Kidney (tissue), 14 donors: ENCODE data around the gene CYP19A1. TPM values are rescaled to one million over a fixed set of nuclear protein-coding genes. Genes with fewer than 3 reads are reported as not detected.

Experiments used
- DNase-seq, 5 donors: peaks; one replicate each; pipeline ENCODE4 v3.0.0-alpha.2; 2013 to 2020
- FAIRE-seq: peaks from 2 replicates; lab custom pipeline; 2012; peaks lifted over from hg19 to GRCh38; lab: Jason Lieb, UNC
- H3K27ac ChIP-seq, 2 donors: one replicate each; pipeline ENCODE4 v1.7.0; 2013; ENCODE audit warnings: low read depth in 2 of 2, low read length in 2 of 2, inconsistent platforms in 1 of 2
- H3K27me3 ChIP-seq: one replicate; pipeline ENCODE4 v1.7.1; 2013; ENCODE audit warnings: low read length, inconsistent platforms; ENCODE audit not compliant: control insufficient read depth, insufficient read depth
- H3K36me3 ChIP-seq, 3 donors: one replicate each; pipeline versions ENCODE4 v1.7.0 to v1.7.1; 2013; ENCODE audit warnings: low read length in 3 of 3, control low read depth in 1 of 3, inconsistent platforms in 1 of 3; ENCODE audit not compliant: insufficient read depth in 3 of 3, control insufficient read depth in 2 of 3
- H3K4me1 ChIP-seq, 3 donors: one replicate each; pipeline versions ENCODE4 v1.7.0 to v1.7.1; 2013; ENCODE audit warnings: low read length in 3 of 3, inconsistent platforms in 1 of 3, low read depth in 1 of 3; ENCODE audit not compliant: control insufficient read depth in 2 of 3, insufficient read depth in 2 of 3
- H3K4me3 ChIP-seq, 3 donors: one replicate each; pipeline versions ENCODE4 v1.7.0 to v1.8.1; 2013; ENCODE audit warnings: low read length in 3 of 3, control low read depth in 1 of 3, inconsistent platforms in 1 of 3
- H3K9ac ChIP-seq, 3 donors: one replicate each; pipeline versions ENCODE4 v1.7.0 to v1.7.1; 2013; ENCODE audit warnings: low read length in 3 of 3, control low read depth in 1 of 3, inconsistent platforms in 1 of 3
- H3K9me3 ChIP-seq, 3 donors: one replicate each; pipeline versions ENCODE4 v1.7.0 to v1.7.1; 2013; ENCODE audit warnings: low read length in 3 of 3, control low read depth in 1 of 3, inconsistent platforms in 1 of 3; ENCODE audit not compliant: control insufficient read depth in 2 of 3, insufficient read depth in 1 of 3
- CTCF ChIP-seq: IDR thresholded peaks from 3 replicates; pipeline ENCODE4 v1.5.1; 2012; ENCODE audit warnings: mild to moderate bottlenecking, moderate library complexity, borderline replicate concordance; ENCODE audit not compliant: insufficient read depth; ENCODE audit errors: extremely low read depth
- intact Hi-C: fragments of 100-400 bp; cut with DNase I; formaldehyde crosslinking; loops from one replicate; pipeline ENCODE4 v1.11.1; 2022
- polyA plus RNA-seq: library from polyadenylated mRNA; stranded (reverse); fragments of 350-450 nt; fragmentation: Illumina TruSeq; extraction: RNeasy Lipid Tissue Mini Kit (QIAGEN cat#74804); gene quantifications from one replicate; pipeline ENCODE4 v1.2.3, GENCODE V29; 2014; ENCODE audit warnings: low read depth, low replicate concordance; ENCODE audit not compliant: insufficient read depth
- total RNA-seq: library from RNA; stranded (reverse); fragmentation: NEBNext Ultra II Directional; extraction: Animal tissue kit (Norgen Biotek cat#: 25700); gene quantifications from one replicate; pipeline ENCODE4 v1.2.1, GENCODE V29; 2021
- donor health status: control.
- donor health status: control.
- donor health status: control.
- donor health status: control.
- donor health status: control.
- donor health status: DM: yes; HTN: yes; CAD: no.
- donor health status: Normal renal cell carcinoma (clear cell type).

Gene CYP19A1
- total and polyA plus RNA-seq, 2 donors from 2014 or later = 0.50 TPM; not detected in 1

- no peak for TF ChIP-seq CTCF
- intact Hi-C loops = no loop called here
Measured at GRCh38 chr15:51183076-51183475, 155.3 kb downstream of the CYP19A1 start.

GRCh38 chr15:51181905-51182304, 156.5 kb downstream of the CYP19A1 start:
- intact Hi-C loops = no loop called here
- H3K9me3 ChIP-seq = no peaks in the 10 kb centered on the region
- no peak for FAIRE-seq
- TF ChIP-seq CTCF = no peak
- DNase-seq = no peak
- H3K27me3 ChIP-seq = no peaks in the 10 kb centered on the region
- H3K36me3 ChIP-seq = no peaks in the 10 kb centered on the region
- H3K27ac ChIP-seq = no peak overlapping the region
- no peaks in the 10 kb centered on the region for H3K4me1 ChIP-seq
- no peak overlapping the region for H3K9ac ChIP-seq
- H3K4me3 ChIP-seq = no peak overlapping the region

More at GRCh38 chr15:51183076-51183475, 155.3 kb downstream of the CYP19A1 start:
- no peak for FAIRE-seq
- H3K4me1 ChIP-seq = no peaks in the 10 kb centered on the region
- no peaks in the 10 kb centered on the region for H3K36me3 ChIP-seq
- no peak overlapping the region for H3K9ac ChIP-seq
- H3K9me3 ChIP-seq = no peaks in the 10 kb centered on the region
- H3K27ac ChIP-seq = no peak overlapping the region
- no peaks in the 10 kb centered on the region for H3K27me3 ChIP-seq
- no peak overlapping the region for H3K4me3 ChIP-seq
- no peak for DNase-seq

- DNase-seq (no peak), FAIRE-seq (no peak)
- H3K27ac ChIP-seq = no peak overlapping the region
- no peak overlapping the region for H3K4me3 ChIP-seq
- H3K36me3 ChIP-seq = no peaks in the 10 kb centered on the region
- H3K9me3 ChIP-seq = no peaks in the 10 kb centered on the region
- no peaks in the 10 kb centered on the region for H3K27me3 ChIP-seq
- H3K9ac ChIP-seq = no peak overlapping the region
- TF ChIP-seq CTCF = no peak
- no peaks in the 10 kb centered on the region for H3K4me1 ChIP-seq
- intact Hi-C loops = no loop called here
Measured at GRCh38 chr15:51181221-51181620, 157.2 kb downstream of the CYP19A1 start.

GRCh38 chr15:51180534-51180933, 157.9 kb downstream of the CYP19A1 start:
- DNase-seq = no peak

More at GRCh38 chr15:51180534-51180933, 157.9 kb downstream of the CYP19A1 start:
- Histone ChIP-seq H3K4me3 (no peak overlapping the region), H3K9me3 (no peaks in the 10 kb centered on the region), H3K27me3 (no peaks in the 10 kb centered on the region), H3K36me3 (no peaks in the 10 kb centered on the region), H3K4me1 (no peaks in the 10 kb centered on the region), H3K27ac (no peak overlapping the region), H3K9ac (no peak overlapping the region)
- no peak for FAIRE-seq
- intact Hi-C loops = no loop called here
- TF ChIP-seq CTCF = no peak
